Central memory CD8-positive, alpha-beta T cell (primary cell): Measurements from ENCODE around the gene STH.
"Not testable (repeated sequence)": the region's sequence is repeated elsewhere in the genome, so short reads cannot be mapped to it uniquely, and the experiment has no call there.

ENCODE experiments used
- ATAC-seq: fragments of 150-1000 bp; cut with Tn5 transposase; replicated peaks from 2 replicates; pipeline ENCODE4 v1.10.0; 2022; ENCODE audit warnings: mild to moderate bottlenecking, moderate FRiP score, moderate number of reproducible peaks; ENCODE audit not compliant: poor library complexity, severe bottlenecking; ENCODE audit errors: extremely low read depth
- DNase-seq, 2 donors: peaks; one replicate each; pipeline ENCODE4 v3.0.0; 2021; ENCODE audit warnings: low spot score in 2 of 2
- H3K27ac Mint-ChIP-seq: one replicate; pipeline ENCODE4 v1.8.0; 2022; ENCODE audit warnings: low read depth, mild to moderate bottlenecking, moderate library complexity, mixed read lengths
- H3K27me3 Mint-ChIP-seq: one replicate; pipeline ENCODE4 v1.8.0; 2022; ENCODE audit warnings: mixed read lengths
- H3K36me3 Mint-ChIP-seq: one replicate; pipeline ENCODE4 v1.8.0; 2022; ENCODE audit warnings: mild to moderate bottlenecking, moderate library complexity, mixed read lengths; ENCODE audit not compliant: insufficient read depth
- H3K4me1 Mint-ChIP-seq: one replicate; pipeline ENCODE4 v1.8.0; 2022; ENCODE audit warnings: mixed read lengths
- H3K4me3 Mint-ChIP-seq: one replicate; pipeline ENCODE4 v1.8.0; 2022; ENCODE audit warnings: mild to moderate bottlenecking, moderate library complexity, mixed read lengths
- H3K9me3 Mint-ChIP-seq: one replicate; pipeline ENCODE4 v1.8.0; 2022; ENCODE audit warnings: mixed read lengths

The STH gene

GRCh38 chr17:46020023-46020761 lies 21.1 kb downstream of the STH start:
- DNase-seq: peak; percentile 51 to 84
- Mint-ChIP-seq H3K27ac (peak overlapping the region; percentile 98), H3K4me3 (peak overlapping the region; percentile 69), H3K4me1 (peaks cover 33% of the 10 kb centered on the region), H3K36me3 (peaks cover 6% of the 10 kb centered on the region), H3K27me3 (no peaks in the 10 kb centered on the region), H3K9me3 (no peaks in the 10 kb centered on the region)
- peak; percentile 99 for ATAC-seq

GRCh38 chr17:46020998-46021397 lies 21.9 kb downstream of the STH start:
- ATAC-seq (no peak), DNase-seq (no peak)
- Mint-ChIP-seq H3K27ac (peak overlapping the region; percentile 98), H3K27me3 (no peaks in the 10 kb centered on the region), H3K36me3 (peaks cover 8% of the 10 kb centered on the region), H3K4me1 (peaks cover 41% of the 10 kb centered on the region), H3K9me3 (no peaks in the 10 kb centered on the region), H3K4me3 (no peak overlapping the region)

GRCh38 chr17:46023366-46023765 lies 24.3 kb downstream of the STH start:
- H3K4me3 Mint-ChIP-seq, ATAC-seq, H3K9me3 Mint-ChIP-seq, DNase-seq, H3K27me3 Mint-ChIP-seq: not testable (repeated sequence)
- peak overlapping the region; percentile 80 for H3K27ac Mint-ChIP-seq
- H3K4me1 Mint-ChIP-seq: peaks cover 51% of the 10 kb centered on the region
- peaks cover 17% of the 10 kb centered on the region for H3K36me3 Mint-ChIP-seq

GRCh38 chr17:46023783-46024388 lies 24.8 kb downstream of the STH start:
- H3K36me3 Mint-ChIP-seq: peaks cover 17% of the 10 kb centered on the region
- H3K9me3 Mint-ChIP-seq: no peaks in the 10 kb centered on the region
- peaks cover 45% of the 10 kb centered on the region for H3K4me1 Mint-ChIP-seq
- H3K27ac Mint-ChIP-seq: peak overlapping the region; percentile 80
- ATAC-seq (no peak), DNase-seq (no peak)
- H3K4me3 Mint-ChIP-seq: no peak overlapping the region
- no peaks in the 10 kb centered on the region for H3K27me3 Mint-ChIP-seq

- ATAC-seq (no peak), DNase-seq (no peak)
- Mint-ChIP-seq H3K27me3 (no peaks in the 10 kb centered on the region), H3K27ac (no peak overlapping the region), H3K36me3 (peaks cover 24% of the 10 kb centered on the region), H3K9me3 (no peaks in the 10 kb centered on the region), H3K4me3 (no peak overlapping the region), H3K4me1 (peaks cover 49% of the 10 kb centered on the region)
These were observed 25.5 kb downstream of the STH start for GRCh38 chr17:46024590-46024989.

- H3K4me1 Mint-ChIP-seq: peaks cover 49% of the 10 kb centered on the region
- peaks cover 26% of the 10 kb centered on the region for H3K36me3 Mint-ChIP-seq
- no peaks in the 10 kb centered on the region for H3K9me3 Mint-ChIP-seq
- ATAC-seq (no peak), DNase-seq (no peak)
- no peak overlapping the region for H3K27ac Mint-ChIP-seq
- H3K4me3 Mint-ChIP-seq: no peak overlapping the region
- no peaks in the 10 kb centered on the region for H3K27me3 Mint-ChIP-seq
These were observed 26.0 kb downstream of the STH start for GRCh38 chr17:46025060-46025459.

- ATAC-seq (no peak), DNase-seq (no peak)
- peak overlapping the region; percentile 77 for H3K27ac Mint-ChIP-seq
- peaks cover 49% of the 10 kb centered on the region for H3K4me1 Mint-ChIP-seq
- no peaks in the 10 kb centered on the region for H3K27me3 Mint-ChIP-seq
- H3K4me3 Mint-ChIP-seq: no peak overlapping the region
- H3K9me3 Mint-ChIP-seq: no peaks in the 10 kb centered on the region
- peaks cover 26% of the 10 kb centered on the region for H3K36me3 Mint-ChIP-seq
These were observed 26.6 kb downstream of the STH start for GRCh38 chr17:46025510-46026165.

GRCh38 chr17:46026166-46027047 lies 27.4 kb downstream of the STH start:
- Mint-ChIP-seq H3K4me3 (no peak overlapping the region), H3K27ac (peak overlapping the region; percentile 77), H3K4me1 (peaks cover 47% of the 10 kb centered on the region), H3K9me3 (no peaks in the 10 kb centered on the region), H3K27me3 (no peaks in the 10 kb centered on the region), H3K36me3 (peaks cover 33% of the 10 kb centered on the region)
- DNase-seq (no peak), ATAC-seq (no peak)

GRCh38 chr17:46027048-46027975 lies 28.3 kb downstream of the STH start:
- H3K36me3 Mint-ChIP-seq: peaks cover 38% of the 10 kb centered on the region
- no peak for ATAC-seq
- no peak overlapping the region for H3K4me3 Mint-ChIP-seq

GRCh38 chr17:46027976-46028325 lies 28.9 kb downstream of the STH start:
- Mint-ChIP-seq H3K4me3 (no peak overlapping the region), H3K9me3 (no peaks in the 10 kb centered on the region), H3K27me3 (no peaks in the 10 kb centered on the region), H3K36me3 (peaks cover 44% of the 10 kb centered on the region), H3K4me1 (peaks cover 43% of the 10 kb centered on the region), H3K27ac (no peak overlapping the region)
- ATAC-seq (no peak), DNase-seq (no peak)

More at GRCh38 chr17:46027048-46027975, 28.3 kb downstream of the STH start:
- Mint-ChIP-seq H3K9me3 (no peaks in the 10 kb centered on the region), H3K27me3 (no peaks in the 10 kb centered on the region), H3K27ac (peak overlapping the region; percentile 67), H3K4me1 (peaks cover 47% of the 10 kb centered on the region)
- DNase-seq: no peak

- H3K4me3 Mint-ChIP-seq: no peak overlapping the region
- H3K36me3 Mint-ChIP-seq: peaks cover 48% of the 10 kb centered on the region
- no peaks in the 10 kb centered on the region for H3K27me3 Mint-ChIP-seq
- H3K27ac Mint-ChIP-seq: no peak overlapping the region
- H3K9me3 Mint-ChIP-seq: no peaks in the 10 kb centered on the region
- ATAC-seq (no peak), DNase-seq (no peak)
- H3K4me1 Mint-ChIP-seq: peaks cover 43% of the 10 kb centered on the region
These were observed 29.3 kb downstream of the STH start for GRCh38 chr17:46028374-46028773.
